HG03139 (cell line): Measurements from ENCODE around the gene NEB.
"Not testable (repeated sequence)": the region's sequence is repeated elsewhere in the genome, so short reads cannot be mapped to it uniquely, and the experiment has no call there.

Experiments used
- ATAC-seq: cut with Tn5 transposase; IDR thresholded peaks from one replicate; pipeline ENCODE4 v1.9.1; 2021; ENCODE audit not compliant: unreplicated experiment

The NEB gene

DNA sequence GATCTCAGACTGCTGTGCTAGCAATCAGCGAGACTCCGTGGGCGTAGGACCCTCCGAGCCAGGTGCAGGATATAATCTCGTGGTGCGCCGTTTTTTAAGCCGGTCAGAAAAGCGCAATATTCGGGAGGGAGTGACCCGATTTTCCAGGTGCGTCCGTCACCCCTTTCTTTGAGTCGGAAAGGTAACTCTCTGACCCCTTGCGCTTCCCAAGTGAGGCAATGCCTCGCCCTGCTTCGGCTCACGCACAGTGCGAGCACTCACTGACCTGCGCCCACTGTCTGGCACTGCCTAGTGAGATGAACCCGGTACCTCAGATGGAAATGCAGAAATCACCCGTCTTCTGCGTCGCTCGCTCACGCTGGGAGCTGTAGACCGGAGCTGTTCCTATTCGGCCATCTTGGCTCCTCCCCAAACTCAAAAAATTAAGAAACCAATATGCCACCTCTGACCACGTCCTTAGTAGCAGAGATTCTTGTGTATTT lies 29.8 kb downstream of the NEB start:
- not testable (repeated sequence) for ATAC-seq

DNA sequence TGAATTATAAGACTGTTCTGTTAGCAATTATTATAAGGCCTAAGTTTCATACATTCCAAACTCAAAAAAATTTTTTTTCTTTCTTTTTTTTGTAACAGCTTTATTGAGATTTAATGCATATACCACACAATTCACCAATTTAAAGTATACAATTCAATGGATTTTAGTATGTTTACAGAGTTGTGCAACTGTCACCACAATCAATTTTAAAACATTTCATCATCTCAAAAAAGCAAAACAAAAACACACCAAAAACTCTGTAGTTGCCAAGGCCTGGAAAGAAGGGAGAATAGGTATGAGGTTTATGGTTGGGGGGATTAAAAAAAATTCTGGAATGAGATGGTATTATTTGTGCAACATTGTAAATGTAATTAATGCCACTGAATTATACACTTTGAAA lies 36.1 kb downstream of the NEB start:
- not testable (repeated sequence) for ATAC-seq

DNA sequence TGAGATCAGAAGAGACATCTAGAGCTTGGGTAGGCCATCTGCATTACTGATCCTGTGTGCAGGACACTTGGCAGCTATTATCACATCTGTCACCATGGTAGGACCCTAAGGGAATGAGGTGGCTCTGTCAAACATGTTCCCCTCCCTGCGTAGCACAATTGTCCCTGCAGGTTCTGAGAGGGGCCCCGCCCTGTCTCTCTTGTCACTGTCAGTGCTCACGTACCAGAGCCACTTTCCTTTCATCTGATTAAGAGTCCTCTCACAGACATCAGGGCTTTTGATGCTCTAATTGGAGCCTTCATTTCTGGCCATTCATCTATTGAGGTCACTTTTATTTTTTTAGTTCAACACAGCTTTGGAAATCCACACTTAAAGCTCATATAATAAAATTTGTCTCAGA lies 38.5 kb downstream of the NEB start:
- no peak for ATAC-seq

DNA sequence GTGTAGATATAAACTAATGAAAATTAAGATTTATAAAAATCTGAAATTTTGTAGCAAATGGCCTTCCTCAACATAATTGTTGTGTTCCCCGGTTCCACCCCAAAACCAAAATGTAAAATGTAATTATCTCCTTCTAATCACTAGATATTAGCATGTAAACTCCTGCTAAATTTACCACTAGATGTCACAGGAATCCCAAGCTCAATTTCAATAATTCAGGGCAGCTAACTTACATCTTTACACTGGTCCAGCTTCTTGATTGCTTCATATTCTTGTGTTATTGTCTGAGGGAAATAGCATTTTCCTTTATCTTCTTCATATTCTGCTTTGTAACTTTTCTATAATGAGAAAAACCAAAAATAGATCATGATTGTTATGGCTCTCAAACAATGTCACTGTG lies 42.6 kb downstream of the NEB start:
- no peak for ATAC-seq

- ATAC-seq, result no peak
Observed at GRCh38 chr2:151688719-151689118, 45.6 kb downstream of the NEB start.

GRCh38 chr2:151682459-151683003 lies 51.7 kb downstream of the NEB start:
- no peak for ATAC-seq

DNA sequence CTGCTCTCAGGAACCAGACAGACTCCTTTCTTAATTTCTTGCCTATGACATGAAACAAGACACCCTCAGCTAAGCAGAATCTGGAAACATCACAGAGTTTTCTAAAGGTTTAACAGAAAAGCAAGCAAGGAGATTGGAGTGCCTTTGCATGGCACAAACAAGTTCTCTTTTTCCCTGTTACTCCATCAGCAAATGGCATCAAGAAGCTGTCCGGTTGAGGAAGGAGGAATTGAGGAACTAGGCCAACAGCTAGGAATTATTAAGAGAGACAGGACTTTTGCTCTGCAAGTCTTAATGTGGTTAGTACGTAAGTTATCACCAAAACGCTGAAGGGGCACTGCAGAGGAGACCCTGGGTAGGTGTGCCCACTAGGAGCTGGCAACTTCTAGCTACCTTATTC lies 53.2 kb downstream of the NEB start:
- no peak for ATAC-seq

DNA sequence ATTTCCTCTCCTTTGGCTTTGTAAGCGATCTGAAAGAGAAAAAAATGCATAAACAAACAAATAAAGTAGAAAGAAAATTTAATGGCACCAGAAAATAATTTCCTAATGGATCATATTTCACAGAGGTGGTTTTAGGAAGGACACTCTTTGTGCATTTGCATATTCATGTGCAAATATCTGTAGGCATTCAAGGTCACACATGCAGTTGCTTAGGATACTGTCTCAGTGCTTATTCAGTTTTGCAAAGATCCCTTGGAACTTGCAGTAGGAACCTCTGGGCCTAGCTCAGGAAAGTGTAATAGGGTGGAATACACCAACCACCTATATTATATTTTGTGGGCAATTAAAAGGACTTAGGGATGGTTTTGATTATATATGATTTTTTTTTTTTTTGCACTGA lies 54.3 kb downstream of the NEB start:
- no peak for ATAC-seq

DNA sequence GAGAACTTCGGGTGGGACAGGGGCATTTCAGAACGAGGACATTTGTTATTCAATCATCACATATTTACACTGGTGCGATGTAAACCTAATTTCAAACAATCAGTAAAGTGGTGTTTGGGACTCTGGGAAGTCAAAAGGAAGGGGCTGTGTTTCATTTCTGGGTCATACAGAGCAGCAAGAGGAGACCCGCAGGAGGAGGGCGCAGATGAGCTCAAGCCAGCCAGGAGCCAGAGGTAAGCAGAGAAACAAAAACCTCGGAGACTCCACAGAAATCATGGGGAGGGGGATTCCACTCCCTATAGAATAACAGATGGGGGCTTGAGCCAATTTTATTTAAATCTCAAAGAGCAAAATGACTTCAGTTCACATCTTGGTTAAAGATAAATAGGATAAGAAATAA lies 55.4 kb downstream of the NEB start:
- ATAC-seq, result no peak

DNA sequence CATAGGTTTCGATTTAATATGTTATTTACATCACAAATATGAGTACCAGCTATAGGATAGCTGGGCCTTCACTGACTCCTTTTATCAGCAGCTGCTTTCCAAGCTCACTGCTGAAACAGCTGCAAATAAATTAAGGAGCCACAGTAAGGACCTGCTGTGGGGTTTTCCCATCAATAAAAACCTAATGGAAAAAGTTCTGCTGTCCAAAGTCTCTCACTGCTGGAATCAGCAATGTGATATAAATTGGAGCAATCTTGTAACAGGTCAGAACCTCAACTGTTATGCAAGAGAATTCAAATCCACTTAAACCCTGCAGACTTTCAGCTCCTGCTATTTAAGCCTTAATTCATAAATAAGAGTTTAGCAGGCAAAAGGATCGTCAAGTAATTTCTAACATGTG lies 61.3 kb downstream of the NEB start:
- ATAC-seq, result no peak

DNA sequence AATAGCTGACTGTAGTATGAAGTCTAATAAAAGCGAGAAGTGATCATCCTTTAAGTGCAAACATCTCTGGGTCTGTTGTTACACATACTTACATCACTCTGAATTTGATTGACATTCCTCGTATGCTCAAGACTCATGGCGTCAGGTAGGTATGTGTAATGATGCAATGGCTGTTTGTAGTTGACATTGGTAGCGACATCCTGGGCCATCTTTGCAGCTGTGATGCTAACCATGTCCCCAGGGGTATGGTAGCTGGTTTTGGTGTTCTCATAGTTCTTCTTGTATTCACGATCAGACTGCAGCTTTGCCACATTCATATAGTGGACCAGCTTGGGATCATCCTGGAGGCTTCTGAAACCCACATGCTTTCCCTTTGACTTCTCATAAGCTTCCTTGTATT lies 62.0 kb downstream of the NEB start:
- ATAC-seq, result no peak

DNA sequence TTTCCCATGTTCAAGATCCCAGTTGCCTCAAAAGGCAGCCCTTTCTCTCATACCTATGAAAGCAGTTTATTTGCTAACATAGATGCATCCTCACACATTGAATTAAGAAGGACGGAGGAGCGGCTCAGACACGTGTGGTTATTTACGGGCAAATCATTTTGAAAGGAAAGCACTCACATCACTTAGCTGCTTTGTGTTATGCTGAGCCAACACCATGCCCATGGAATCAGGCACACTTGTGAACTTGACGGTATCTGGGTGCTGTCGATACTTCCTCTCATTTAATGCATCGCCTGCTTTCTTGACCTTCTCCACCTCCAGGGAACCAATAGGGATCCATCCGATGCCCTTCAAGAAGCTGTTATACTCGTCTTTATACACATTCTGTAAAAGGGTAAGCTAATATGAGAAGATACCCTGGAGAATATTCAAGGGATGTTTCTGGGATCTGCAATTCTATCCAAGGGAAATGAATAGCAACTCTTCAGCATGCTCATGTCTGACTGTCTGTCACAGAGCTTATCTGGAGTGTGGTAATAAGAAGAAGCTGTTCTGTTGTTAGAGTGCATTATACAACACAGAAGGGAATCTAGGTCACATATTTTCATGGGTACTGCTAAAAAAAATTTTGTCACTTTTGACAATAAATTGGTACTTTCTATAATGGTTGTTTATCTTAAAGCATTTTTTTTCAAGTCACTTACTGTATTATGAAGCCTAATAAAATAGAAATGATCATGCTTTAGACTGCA lies 63.3 kb downstream of the NEB start:
- no peak for ATAC-seq

- no peak for ATAC-seq
Observed at GRCh38 chr2:151670346-151670745, 63.9 kb downstream of the NEB start.

- no peak for ATAC-seq
Observed at GRCh38 chr2:151669585-151670081, 64.6 kb downstream of the NEB start.

DNA sequence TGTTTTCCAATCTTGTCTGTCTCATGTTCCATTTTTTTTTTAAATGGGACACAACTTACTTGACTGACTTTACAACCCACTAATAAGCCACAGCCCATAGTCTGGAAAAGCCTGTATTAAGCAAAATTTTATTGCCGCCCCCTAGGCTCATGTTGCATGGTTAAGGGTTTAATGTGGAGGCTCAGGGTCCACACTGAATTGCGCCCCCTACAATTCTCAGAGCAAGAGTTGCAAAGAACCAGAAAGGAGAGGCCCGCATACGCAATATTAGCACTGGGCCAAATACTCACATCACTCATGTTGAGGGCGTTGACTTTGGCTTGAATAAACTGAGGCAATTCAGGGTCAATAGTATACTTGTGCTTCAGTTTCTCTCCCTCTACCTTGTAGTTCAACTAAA lies 65.5 kb downstream of the NEB start:
- ATAC-seq, result no peak

GRCh38 chr2:151665959-151666358 lies 68.3 kb downstream of the NEB start:
- no peak for ATAC-seq

DNA sequence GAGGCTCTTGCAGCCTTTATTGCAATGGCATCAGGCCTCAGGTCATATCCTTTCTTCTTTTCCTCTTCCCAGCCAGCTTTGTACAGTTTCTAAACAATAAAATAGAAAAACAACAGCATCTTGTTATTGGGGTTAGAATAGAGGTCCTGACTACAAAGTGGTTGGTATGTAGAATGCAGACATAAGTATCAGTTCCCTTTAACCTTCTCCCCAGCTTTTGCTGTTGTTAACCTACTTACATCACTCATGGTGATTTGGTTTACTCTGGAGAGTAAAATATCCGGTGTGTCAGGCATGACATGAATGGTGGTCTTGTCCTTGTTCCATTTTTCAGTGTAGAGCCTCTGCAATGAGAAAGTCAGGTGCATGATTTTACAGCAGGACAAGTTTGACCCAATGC lies 69.8 kb downstream of the NEB start:
- ATAC-seq, result no peak

- no peak for ATAC-seq
Observed at GRCh38 chr2:151661625-151662024, 72.7 kb downstream of the NEB start.

- ATAC-seq, result no peak
Observed at GRCh38 chr2:151658081-151658480, 76.2 kb downstream of the NEB start.

DNA sequence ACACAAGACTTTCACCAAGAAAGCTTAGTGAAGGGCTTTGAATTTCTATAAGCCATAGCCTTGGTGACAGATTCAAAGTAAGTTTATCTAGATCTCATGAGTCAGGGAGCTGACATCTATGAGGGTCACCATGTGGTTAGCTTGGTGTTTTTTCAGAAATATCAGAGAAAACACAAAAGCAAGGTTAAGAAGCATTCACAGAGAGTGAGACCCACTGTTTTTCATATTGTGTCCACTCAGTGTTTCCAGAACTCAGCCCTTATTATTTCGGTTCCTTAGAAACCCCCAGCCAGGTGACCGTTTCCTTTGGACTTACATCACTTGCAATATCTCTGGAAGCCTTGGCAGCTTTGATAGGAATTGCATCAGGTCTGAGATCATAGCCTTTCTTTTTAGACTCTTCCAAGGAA lies 76.6 kb downstream of the NEB start:
- ATAC-seq, result no peak

GRCh38 chr2:151655663-151656398 lies 78.4 kb downstream of the NEB start:
- ATAC-seq, result no peak

GRCh38 chr2:151654891-151655290 lies 79.4 kb downstream of the NEB start:
- no peak for ATAC-seq
